ENCODE data around the gene DTNBP1.

The DTNBP1 gene

GRCh38 chr6:15501826-15502445, 160.9 kb downstream of the DTNBP1 start:
- no peak for DNase-seq (ENCODE audit: low spot score)

GRCh38 chr6:15500901-15501825, 161.7 kb downstream of the DTNBP1 start:
- DNase-seq (ENCODE audit: low spot score) = no peak

GRCh38 chr6:15500078-15500740, 162.6 kb downstream of the DTNBP1 start:
- DNase-seq (ENCODE audit: low spot score) = no peak

DNA sequence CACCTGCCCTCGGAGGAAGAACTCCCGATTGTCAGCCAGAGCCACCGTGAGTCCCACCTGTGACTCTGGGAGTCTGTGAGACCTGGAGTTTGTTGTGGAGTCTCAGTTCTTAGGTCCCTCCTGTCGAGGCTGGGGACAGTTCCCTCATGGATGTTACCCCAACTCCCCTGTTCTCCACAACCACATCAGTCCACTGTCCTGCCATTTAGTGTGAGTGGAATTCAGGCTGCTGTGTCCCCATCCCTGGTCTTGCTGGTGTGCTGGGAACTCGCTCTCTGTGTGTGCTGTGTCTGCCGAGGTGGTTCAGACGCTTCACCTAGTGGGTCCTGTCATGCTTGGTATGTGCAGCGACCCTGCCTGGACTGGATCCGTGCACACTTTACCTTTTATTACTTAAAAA, 163.2 kb downstream of the DTNBP1 start:
- no peak for DNase-seq (ENCODE audit: low spot score)

DNA sequence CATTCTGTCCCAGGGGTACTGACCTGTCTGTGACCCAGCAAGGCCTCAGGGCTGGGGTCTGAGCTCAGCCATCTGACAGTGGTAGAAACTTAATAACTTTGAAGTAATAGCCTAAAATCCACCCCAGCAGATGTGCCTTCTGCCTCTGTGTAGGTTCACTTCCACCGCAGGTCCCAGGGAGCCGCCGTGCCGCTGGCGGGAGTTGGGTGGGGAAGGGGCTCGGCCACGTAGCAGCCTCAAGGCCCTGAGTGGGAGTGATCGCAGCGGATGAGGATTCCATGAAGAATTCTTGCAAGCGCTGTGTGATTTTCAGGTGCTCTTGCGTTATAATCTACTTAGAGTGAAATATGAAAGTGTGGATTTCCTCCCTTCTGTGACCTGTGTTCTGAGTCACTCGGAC, 163.7 kb downstream of the DTNBP1 start:
- DNase-seq (ENCODE audit: low spot score) = no peak

GRCh38 chr6:15498640-15499039, 164.2 kb downstream of the DTNBP1 start:
- DNase-seq (ENCODE audit: low spot score) = no peak

DNA sequence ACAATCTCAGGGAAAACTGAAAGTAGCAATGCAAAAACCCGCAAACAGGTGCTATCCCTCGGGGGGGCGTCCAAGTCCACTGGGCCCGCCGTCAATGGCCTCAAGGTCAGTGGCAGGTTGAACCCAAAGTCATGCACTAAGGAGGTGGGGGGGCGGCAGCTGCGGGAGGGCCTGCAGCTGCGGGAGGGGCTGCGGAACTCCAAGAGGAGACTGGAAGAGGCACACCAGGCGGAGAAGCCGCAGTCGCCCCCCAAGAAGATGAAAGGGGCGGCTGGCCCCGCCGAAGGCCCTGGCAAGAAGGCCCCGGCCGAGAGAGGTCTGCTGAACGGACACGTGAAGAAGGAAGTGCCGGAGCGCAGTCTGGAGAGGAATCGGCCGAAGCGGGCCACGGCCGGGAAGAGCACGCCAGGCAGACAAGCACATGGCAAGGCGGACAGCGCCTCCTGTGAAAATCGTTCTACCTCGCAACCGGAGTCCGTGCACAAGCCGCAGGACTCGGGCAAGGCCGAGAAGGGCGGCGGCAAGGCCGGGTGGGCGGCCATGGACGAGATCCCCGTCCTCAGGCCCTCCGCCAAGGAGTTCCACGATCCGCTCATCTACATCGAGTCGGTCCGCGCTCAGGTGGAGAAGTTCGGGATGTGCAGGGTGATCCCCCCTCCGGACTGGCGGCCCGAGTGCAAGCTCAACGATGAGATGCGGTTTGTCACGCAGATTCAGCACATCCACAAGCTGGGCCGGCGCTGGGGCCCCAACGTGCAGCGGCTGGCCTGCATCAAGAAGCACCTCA, 166.3 kb downstream of the DTNBP1 start:
- no peak for DNase-seq (ENCODE audit: low spot score)

DNA sequence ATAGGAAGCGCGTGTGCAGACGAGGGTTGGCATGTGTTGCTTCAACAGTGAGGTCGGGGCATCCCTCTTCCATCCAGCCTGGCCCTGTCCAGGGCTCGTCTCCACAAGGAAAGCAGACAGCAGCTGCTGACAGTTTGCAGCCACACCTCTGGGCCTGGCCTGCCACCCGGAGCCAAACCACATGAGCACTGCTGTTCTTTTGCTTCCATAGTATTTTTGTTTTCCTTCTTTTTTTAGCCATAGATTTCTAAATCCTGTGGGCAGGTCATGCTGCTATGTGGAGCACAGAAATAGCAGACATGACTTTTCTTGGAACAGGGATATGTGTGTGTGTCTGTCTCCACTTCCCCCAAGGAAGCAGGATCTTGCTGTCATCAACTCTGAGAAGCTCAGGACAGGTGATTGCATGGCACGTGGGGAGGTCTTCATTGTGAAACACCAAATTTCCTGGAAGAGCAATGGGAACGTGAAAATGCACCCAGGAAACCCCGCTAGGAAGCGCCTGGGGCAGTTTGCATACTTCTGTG, 167.4 kb downstream of the DTNBP1 start:
- DNase-seq (ENCODE audit: low spot score) = no peak

DNA sequence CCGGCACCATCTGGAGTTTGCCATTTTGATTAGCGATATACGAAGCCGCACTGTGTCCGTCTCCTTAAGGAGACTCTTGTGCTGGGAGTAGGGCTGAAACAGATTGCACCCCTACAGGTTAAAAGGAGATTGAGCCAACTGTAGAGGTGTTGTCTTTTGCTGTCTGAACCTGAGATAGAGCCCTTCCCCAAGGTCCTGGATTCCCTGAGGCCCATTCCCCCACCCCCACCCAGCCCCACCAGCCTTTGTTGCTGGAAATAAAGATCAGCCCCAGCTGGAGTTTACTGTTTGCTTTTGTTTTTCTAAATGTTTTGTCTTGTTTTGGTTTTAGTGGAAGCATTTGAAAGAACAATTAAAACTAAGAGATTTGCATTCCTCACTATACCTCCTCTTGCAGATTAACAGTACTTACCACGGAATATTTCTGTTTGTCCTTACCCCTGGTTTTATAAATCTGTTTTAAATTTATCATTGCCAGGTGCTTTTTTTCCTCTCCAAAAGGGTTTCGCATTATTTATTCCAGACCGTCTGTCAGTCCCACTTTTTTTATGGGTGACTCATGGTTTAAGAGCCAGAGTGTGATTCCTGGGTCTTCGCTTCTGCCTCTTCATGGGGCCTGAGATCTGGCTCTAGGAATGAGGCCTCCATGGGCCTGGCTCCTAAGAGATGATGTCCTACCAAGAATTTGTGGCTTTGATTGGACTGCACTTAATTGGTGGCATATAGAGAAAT, 169.2 kb downstream of the DTNBP1 start:
- no peak for DNase-seq (ENCODE audit: low spot score)

GRCh38 chr6:15491986-15492269, 170.9 kb downstream of the DTNBP1 start:
- DNase-seq (ENCODE audit: low spot score) = no peak

DNA sequence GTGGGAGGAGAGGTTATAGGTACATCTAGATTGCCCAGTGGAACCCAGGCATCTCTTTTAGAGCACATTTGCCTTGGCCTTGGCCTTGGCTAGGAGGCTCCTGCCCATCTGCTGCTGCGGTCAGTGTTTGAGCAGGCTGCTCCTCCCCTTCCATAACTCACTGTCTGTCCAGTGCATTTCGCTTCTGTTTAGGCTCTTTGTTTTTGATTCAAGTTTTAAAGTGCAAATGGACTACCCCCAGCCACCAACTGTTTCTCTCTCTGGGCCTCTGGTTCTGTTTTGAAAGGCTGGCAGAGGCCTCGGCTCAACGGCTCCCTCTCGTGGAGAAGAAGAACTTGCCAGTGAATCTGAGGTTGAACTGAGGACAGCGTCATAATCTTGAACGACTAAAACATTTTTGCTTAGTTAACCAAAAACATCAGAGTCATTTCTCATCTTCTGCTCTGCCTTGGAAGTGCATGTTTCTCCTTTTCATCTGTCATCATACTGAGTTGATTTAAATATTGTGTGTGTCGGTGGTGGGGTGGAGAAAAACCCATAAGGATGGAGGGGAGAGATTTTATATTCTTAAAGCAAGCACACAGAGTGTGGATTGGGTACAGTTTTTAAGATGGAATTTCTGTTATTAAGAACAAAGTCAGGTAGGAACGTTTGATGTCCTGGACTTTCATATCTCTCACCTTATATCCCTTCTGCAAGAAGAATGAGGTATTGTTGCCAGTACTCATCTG, 171.4 kb downstream of the DTNBP1 start:
- peak; percentile 45 for DNase-seq (ENCODE audit: low spot score)

DNA sequence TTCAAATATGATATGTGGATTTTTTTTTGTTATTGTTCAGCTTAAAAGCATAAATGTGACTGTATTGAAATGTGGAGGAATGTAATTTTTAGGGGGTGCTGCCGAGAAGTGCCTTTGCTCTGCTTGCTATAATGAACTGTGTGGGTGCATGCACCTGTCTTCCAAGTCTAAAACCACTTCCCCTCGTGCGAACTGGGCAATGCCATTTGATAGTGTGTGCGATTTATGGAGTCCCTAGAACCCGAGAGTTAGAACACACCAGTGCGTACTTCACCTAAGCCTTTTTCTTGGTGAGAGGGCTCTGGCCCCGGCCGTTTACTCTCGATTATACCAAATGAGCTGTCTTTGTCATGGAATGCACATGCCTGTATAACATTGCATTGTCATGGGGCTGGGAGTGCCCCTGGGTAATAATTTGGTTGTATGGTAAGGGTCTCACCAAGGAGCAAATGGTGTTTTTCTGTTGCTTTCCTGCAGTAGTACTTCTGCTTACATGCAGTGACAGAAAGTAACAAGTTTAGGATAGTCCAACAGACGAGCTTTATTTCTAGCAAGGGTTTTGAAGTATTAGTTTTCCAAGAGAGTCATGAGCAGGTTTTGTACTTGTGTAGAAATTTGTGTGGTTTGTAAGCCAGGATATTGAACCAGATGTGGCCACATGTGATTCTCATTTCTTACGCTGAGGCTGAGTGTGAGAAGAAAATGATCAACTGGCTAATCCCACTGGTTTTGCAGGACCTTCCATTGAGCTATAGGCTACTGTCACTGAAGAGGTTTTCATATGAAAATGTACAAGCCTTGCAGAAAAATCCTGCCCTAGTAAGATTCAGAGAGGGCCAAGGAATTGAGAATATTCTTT, 172.4 kb downstream of the DTNBP1 start:
- DNase-seq (ENCODE audit: low spot score) = no peak

DNA sequence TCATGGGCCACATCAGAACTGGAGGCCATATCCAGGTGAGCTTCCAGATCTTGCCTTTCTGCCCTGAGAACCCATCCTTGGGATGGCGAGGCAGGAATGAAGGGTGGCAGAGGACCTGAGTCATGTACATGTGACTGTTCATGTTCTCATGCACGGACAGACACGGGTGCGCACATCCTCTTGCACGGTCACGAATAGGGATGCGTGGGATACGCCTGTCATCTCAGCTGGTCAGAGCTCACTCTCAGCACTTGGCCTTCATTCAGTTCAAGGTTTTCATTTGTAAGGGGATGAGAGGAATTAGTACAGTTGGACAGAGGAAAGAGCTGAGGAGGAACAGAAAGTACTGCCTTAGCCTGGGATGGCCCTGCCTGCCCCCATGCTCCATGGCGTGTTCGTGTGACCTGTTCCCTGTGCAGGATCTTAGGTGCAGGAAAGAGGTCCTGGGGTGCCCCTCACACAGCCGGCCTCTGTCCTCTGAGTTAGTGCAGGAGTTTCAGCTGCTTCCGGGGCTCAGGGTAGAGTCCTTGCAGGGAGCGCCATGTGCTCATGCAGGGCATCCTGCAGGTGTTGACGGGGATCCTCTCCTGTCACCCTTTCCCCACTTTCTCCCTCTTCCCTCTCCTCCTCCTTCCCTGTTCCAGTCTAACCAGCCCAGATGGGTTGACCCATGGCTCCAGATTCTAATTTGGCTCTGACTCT, 173.4 kb downstream of the DTNBP1 start:
- DNase-seq (ENCODE audit: low spot score) = no peak

- no peak for DNase-seq (ENCODE audit: low spot score)
Observed at GRCh38 chr6:15487262-15487661, 175.6 kb downstream of the DTNBP1 start.

- no peak for DNase-seq (ENCODE audit: low spot score)
Observed at GRCh38 chr6:15485936-15486335, 176.9 kb downstream of the DTNBP1 start.

DNA sequence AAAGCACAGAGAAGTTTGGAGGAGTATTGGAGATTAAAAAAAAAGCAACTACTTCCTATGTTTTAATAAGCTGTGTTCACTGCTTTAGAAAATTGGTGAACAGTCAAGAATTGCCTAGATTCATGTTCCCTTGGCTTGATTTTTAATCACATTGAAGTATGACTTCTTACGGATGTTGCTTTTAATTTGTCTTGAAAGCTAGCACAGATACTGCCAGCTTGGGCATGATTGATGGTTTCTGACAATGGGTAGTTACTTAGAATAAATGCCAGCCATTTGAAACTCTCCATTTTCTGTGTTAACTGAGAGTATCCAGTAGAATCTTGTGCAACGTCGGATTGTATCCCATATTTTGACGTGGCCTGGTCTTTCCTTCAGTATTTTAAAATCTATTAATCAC, 178.0 kb downstream of the DTNBP1 start:
- no peak for DNase-seq (ENCODE audit: low spot score)

GRCh38 chr6:15484140-15484539, 178.7 kb downstream of the DTNBP1 start:
- DNase-seq (ENCODE audit: low spot score) = no peak

DNA sequence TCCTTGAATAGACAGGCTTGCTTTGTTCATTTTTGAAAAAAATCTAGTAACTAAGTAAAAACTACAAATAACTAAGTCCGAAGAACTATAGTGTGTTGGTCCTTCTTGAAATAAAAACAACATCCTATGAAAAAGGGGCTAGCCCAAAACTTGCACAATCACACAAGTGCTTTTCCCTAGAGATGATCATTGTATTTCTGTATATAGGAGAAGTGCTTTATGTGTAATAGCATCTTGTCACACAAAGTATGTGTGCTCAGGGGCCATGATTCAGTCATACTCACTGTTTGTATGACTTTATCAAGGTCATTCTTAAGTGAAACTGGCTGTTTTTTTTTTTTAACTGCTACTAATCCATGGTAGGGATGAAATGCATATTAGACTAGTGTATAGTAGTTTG, 179.8 kb downstream of the DTNBP1 start:
- no peak for DNase-seq (ENCODE audit: low spot score)

Measured in HuH-7 (cell line).